ENCODE results near the gene KRTAP10-3.

DNA sequence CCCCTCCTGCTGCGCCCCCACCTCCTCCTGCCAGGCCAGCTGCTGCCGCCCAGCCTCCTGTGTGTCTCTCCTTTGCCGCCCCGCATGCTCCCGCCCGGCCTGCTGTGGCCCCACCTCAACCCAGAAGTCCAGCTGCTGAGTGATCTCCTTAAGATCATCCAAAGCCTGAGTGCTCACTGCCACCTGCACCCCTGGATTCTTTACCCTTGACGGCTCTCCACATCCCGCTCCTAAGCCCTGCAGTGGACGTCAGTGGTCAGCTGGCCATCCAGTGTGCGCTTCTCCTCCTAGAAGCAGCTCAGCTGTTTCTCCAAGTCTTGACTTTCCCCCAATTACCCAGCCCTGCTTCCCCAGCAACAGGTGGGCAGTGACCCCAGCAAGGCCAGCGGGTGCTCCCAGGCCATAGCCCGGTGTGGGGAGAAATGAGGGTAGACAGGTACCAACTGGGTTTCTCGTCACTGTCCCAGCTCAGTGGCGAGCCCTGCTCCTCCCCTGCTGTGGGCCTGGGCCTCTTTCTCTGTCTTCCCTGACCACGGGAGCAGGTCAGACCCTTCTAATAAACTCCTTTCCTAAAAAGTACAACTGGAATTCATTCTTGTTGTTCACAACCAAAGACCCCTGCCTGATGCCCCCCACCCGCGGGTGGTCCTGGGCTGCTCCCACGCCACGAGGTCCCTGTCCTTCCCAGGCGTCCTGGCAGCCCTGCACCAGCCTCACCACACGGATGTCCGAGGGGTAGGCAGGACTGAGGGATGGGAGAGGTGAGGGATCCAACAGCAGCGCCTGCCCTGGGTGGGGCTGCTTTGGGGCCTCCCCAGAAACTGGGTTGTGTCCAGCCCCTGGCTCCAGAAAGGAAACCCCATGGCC is 43.2 kb upstream of the KRTAP10-3 start:
- TF ChIP-seq, protein P1, sequence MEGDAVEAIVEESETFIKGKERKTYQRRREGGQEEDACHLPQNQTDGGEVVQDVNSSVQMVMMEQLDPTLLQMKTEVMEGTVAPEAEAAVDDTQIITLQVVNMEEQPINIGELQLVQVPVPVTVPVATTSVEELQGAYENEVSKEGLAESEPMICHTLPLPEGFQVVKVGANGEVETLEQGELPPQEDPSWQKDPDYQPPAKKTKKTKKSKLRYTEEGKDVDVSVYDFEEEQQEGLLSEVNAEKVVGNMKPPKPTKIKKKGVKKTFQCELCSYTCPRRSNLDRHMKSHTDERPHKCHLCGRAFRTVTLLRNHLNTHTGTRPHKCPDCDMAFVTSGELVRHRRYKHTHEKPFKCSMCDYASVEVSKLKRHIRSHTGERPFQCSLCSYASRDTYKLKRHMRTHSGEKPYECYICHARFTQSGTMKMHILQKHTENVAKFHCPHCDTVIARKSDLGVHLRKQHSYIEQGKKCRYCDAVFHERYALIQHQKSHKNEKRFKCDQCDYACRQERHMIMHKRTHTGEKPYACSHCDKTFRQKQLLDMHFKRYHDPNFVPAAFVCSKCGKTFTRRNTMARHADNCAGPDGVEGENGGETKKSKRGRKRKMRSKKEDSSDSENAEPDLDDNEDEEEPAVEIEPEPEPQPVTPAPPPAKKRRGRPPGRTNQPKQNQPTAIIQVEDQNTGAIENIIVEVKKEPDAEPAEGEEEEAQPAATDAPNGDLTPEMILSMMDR (conservative IDR thresholded peaks at IDR 0.05; ENCODE audit: low read depth, low read length): no peak
- no peak for TF ChIP-seq EZH2 (IDR thresholded peaks at IDR 0.05; ENCODE audit: low read length, unreplicated experiment)
- no peak for TF ChIP-seq EZH2phosphoT487 (IDR thresholded peaks at IDR 0.05; ENCODE audit: borderline replicate concordance, low read length)

Measured in PC-3 (cell line).